ENCODE results near the gene CALY.

DNA sequence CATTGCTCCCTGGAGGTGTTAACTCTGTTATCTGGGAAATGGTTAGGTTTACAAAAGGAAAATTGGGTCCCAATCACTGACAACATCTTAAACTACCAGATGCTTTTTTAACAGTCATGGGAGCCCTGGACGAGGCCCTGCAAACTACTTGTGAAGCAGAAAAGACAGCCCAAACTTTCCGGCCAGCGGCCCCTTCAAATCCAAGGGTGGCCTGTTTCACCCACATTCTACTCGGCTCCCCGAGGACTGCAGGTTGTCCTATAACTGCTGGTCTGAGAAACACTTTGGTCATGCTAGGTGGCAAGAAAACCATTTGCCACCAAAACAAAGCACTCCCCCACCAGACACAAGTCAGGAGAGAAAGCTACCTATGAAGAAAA lies 30.6 kb downstream of the CALY start:
- TF ChIP-seq, protein P1, sequence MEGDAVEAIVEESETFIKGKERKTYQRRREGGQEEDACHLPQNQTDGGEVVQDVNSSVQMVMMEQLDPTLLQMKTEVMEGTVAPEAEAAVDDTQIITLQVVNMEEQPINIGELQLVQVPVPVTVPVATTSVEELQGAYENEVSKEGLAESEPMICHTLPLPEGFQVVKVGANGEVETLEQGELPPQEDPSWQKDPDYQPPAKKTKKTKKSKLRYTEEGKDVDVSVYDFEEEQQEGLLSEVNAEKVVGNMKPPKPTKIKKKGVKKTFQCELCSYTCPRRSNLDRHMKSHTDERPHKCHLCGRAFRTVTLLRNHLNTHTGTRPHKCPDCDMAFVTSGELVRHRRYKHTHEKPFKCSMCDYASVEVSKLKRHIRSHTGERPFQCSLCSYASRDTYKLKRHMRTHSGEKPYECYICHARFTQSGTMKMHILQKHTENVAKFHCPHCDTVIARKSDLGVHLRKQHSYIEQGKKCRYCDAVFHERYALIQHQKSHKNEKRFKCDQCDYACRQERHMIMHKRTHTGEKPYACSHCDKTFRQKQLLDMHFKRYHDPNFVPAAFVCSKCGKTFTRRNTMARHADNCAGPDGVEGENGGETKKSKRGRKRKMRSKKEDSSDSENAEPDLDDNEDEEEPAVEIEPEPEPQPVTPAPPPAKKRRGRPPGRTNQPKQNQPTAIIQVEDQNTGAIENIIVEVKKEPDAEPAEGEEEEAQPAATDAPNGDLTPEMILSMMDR (IDR thresholded peaks at IDR 0.05; ENCODE audit: insufficient read depth, low read length, poor library complexity, severe bottlenecking) = no peak
- TF ChIP-seq EZH2phosphoT487 (conservative IDR thresholded peaks at IDR 0.05; ENCODE audit: low read length) = no peak
